ENCODE data around the gene NHLRC2.
A peak's percentile ranks its signal among the peaks of the same experiment; 100 is the strongest.
"Not testable (repeated sequence)": the region's sequence is repeated elsewhere in the genome, so short reads cannot be mapped to it uniquely, and the experiment has no call there.

Gene NHLRC2

GRCh38 chr10:113854013-113854760 lies at the start of gene NHLRC2, which contains the start of gene DCLRE1A:
Gene NHLRC2, plus strand, starts transcription at chr10:113854661. Its CDS starts 212 bp downstream, at chr10:113854873.
Gene DCLRE1A, minus strand, starts transcription at chr10:113854082. Its CDS starts 900 bp downstream, at chr10:113853182.
- peak; percentile 83 to 92 (median 84) for DNase-seq

- no peak for DNase-seq
Measured at GRCh38 chr10:113806503-113806902, 48.0 kb upstream of the NHLRC2 start.

- no peak for DNase-seq
Measured at GRCh38 chr10:113808168-113808567, 46.3 kb upstream of the NHLRC2 start.

GRCh38 chr10:113814700-113815099 lies 39.8 kb upstream of the NHLRC2 start:
- DNase-seq: not testable (repeated sequence)

GRCh38 chr10:113819989-113820388 lies 34.5 kb upstream of the NHLRC2 start:
- no peak for DNase-seq

GRCh38 chr10:113820507-113820906 lies 34.0 kb upstream of the NHLRC2 start:
- DNase-seq: no peak

GRCh38 chr10:113821306-113821705 lies 33.2 kb upstream of the NHLRC2 start:
- DNase-seq: not testable (repeated sequence)

GRCh38 chr10:113822174-113822573 lies 32.3 kb upstream of the NHLRC2 start:
- DNase-seq: no peak

- DNase-seq: no peak
Measured at GRCh38 chr10:113823389-113823788, 31.1 kb upstream of the NHLRC2 start.

GRCh38 chr10:113825791-113826190 lies 28.7 kb upstream of the NHLRC2 start:
- no peak for DNase-seq

- not testable (repeated sequence) for DNase-seq
Measured at GRCh38 chr10:113828567-113828966, 25.9 kb upstream of the NHLRC2 start.

GRCh38 chr10:113842171-113842570 lies 12.3 kb upstream of the NHLRC2 start:
- no peak for DNase-seq

- DNase-seq: no peak
Measured at GRCh38 chr10:113843972-113844485, 10.4 kb upstream of the NHLRC2 start.

GRCh38 chr10:113846036-113846435 lies 8.4 kb upstream of the NHLRC2 start:
- DNase-seq: no peak

GRCh38 chr10:113849140-113849803 lies 5.2 kb upstream of the NHLRC2 start:
- no peak for DNase-seq

- no peak for DNase-seq
Measured at GRCh38 chr10:113849946-113850345, 4.5 kb upstream of the NHLRC2 start.

GRCh38 chr10:113853578-113854012 lies 866 bp upstream of the NHLRC2 start:
- no peak for DNase-seq

- peak; percentile 48 to 83 (median 75) for DNase-seq
Measured at GRCh38 chr10:113854761-113855588, 514 bp downstream of the NHLRC2 start.

- DNase-seq: no peak
Measured at GRCh38 chr10:113856563-113856962, 2.1 kb downstream of the NHLRC2 start.

- DNase-seq: no peak
Measured at GRCh38 chr10:113857210-113857609, 2.7 kb downstream of the NHLRC2 start.

GRCh38 chr10:113858541-113858940 lies 4.1 kb downstream of the NHLRC2 start:
- DNase-seq: no peak

GRCh38 chr10:113859261-113859660 lies 4.8 kb downstream of the NHLRC2 start:
- no peak for DNase-seq

GRCh38 chr10:113865901-113866300 lies 11.4 kb downstream of the NHLRC2 start:
- no peak for DNase-seq
